K562 (cell line): ENCODE data around the gene KAT5. TPM values are rescaled to one million over a fixed set of nuclear protein-coding genes. Genes with fewer than 3 reads are reported as not detected.

Experiments
- ESRRA ChIP-seq: fragments of 450-650 bp; IDR thresholded peaks from 2 replicates; pipeline ENCODE4 v1.6.1; 2014; ENCODE audit warnings: low read depth, mild to moderate bottlenecking, moderate library complexity, borderline replicate concordance
- FIP1L1 ChIP-seq: fragments of 200-400 bp; formaldehyde crosslinking; IDR thresholded peaks from 2 replicates; pipeline ENCODE4 v1.6.1; 2018; ENCODE audit warnings: mild to moderate bottlenecking, low read depth, low read length; ENCODE audit not compliant: poor library complexity, severe bottlenecking
- NCOR1 ChIP-seq: fragments of 450-650 bp; IDR thresholded peaks from 2 replicates; pipeline ENCODE4 v1.6.1; 2016; ENCODE audit warnings: mild to moderate bottlenecking, moderate library complexity
- POLR3G ChIP-seq: IDR thresholded peaks from 2 replicates; pipeline ENCODE4 v1.6.1; 2011; ENCODE audit not compliant: insufficient read length, insufficient replicate concordance; ENCODE audit errors: extremely low read depth
- RNF2 ChIP-seq: sonication (generic); IDR thresholded peaks from 2 replicates; pipeline ENCODE4 v1.6.1; 2016
- ZNF408 ChIP-seq: fragments of 250-450 bp; sonication (Bioruptor Pico); IDR thresholded peaks from 2 replicates; pipeline ENCODE4 v1.4.0; 2020; ENCODE audit warnings: low read depth, mild to moderate bottlenecking, moderate library complexity
- ZNF707 ChIP-seq: fragments of 250-450 bp; sonication (Bioruptor Pico); conservative IDR thresholded peaks from 2 replicates; pipeline ENCODE4 v1.8.0; 2022; ENCODE audit warnings: inconsistent platforms, mild to moderate bottlenecking, moderate library complexity
- polyA plus RNA-seq, 8 experiments: library from polyadenylated mRNA; depleted of rRNA in 4 of 8; stranded (reverse) in 5 of 8; unstranded in 3 of 8; fragments of >200 nt; fragmentation: Nextera tagmentation in 2 of 8; fragmentation: Illumina TruSeq in 1 of 8; extraction: Ambion mirVana in 2 of 8; extraction: Trizol in 1 of 8; gene quantifications; 2 replicates each; pipeline versions ENCODE4 v1.2.1 to v1.2.3, GENCODE V29; 2011 to 2014; ENCODE audit warnings: inconsistent platforms in 1 of 8, missing spikeins in 1 of 8
- total RNA-seq, 7 experiments: library from RNA; depleted of rRNA in 6 of 7; stranded (reverse); fragments of >200 nt in 6 of 7; fragmentation: Illumina TruSeq in 2 of 7; extraction: Trizol in 2 of 7; gene quantifications; 2 replicates each; pipeline versions ENCODE4 v1.2.1 to v1.2.3, GENCODE V29; 2011 to 2021; ENCODE audit warnings: low replicate concordance in 1 of 7
- TF ChIP-seq, protein P1 (sequence below), 2 experiments: fragments of 450-650 bp in 1 of 2; sonication (generic) in 1 of 2; formaldehyde crosslinking in 1 of 2; IDR thresholded peaks; 2 replicates each; pipeline versions ENCODE4 v1.7.1 to v1.9.0; 2016 to 2022; ENCODE audit warnings: inconsistent platforms in 1 of 2, mild to moderate bottlenecking in 1 of 2, missing genetic modification reagents in 1 of 2
- TF ChIP-seq, protein P2 (sequence below): sonication (generic); formaldehyde crosslinking; IDR thresholded peaks from 2 replicates; pipeline ENCODE4 v1.8.1; 2023; ENCODE audit warnings: mild to moderate bottlenecking, missing genetic modification reagents, moderate library complexity
- TF ChIP-seq, protein P3 (sequence below): sonication (generic); formaldehyde crosslinking; IDR thresholded peaks from 2 replicates; pipeline ENCODE4 v1.8.0; 2022; ENCODE audit warnings: mild to moderate bottlenecking, missing genetic modification reagents

KAT5 gene
- total and polyA plus RNA-seq, 9 of the 15 experiments (the other 6 are each of a cell fraction or from before 2014, with no cell fraction given): 3.6 to 76.8 (median 52.7) TPM

DNA sequence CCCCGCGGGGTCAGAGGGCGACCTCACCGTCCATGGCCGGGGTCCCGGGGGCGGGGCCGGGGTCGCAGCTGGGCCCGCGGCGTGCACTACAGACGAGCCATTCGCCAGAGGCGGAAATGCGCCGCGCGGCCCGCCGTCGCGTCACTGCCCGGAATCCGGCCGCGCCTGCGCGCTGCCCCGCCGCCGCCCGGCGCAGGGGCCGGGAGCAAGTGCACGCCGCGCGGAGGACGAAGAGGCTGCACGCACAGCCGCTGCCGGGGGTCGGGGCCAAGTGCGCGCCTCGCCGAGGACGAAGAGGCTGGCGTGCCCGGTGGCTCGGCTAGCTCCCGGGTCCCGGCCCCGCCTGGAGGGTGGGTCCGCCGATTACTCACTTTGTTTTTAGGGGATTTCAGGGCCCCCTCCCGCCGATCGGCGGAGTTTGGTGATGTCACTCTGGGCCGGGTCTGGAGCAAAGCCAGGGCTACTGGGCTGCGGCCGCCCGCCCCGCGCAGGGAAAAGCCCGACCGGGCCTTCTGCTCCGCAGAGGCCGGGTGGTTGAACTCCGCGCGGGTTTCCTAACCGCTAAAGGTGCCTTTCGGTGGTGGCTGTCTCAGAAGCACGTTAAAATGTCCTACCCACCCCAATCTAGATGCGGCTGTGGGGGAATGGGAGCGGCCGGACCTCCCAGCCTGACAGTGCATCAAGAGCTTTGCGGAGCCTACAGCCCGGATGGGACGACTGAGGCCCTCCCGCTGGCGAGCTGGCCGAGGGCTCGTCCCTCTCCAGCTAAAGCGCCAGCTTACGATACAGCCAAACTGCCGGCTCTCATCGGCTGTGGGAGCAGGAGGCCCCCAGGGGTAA, 49.0 kb upstream of the KAT5 start, which contains the start of gene RELA (continued):
- TF ChIP-seq, protein P1, sequence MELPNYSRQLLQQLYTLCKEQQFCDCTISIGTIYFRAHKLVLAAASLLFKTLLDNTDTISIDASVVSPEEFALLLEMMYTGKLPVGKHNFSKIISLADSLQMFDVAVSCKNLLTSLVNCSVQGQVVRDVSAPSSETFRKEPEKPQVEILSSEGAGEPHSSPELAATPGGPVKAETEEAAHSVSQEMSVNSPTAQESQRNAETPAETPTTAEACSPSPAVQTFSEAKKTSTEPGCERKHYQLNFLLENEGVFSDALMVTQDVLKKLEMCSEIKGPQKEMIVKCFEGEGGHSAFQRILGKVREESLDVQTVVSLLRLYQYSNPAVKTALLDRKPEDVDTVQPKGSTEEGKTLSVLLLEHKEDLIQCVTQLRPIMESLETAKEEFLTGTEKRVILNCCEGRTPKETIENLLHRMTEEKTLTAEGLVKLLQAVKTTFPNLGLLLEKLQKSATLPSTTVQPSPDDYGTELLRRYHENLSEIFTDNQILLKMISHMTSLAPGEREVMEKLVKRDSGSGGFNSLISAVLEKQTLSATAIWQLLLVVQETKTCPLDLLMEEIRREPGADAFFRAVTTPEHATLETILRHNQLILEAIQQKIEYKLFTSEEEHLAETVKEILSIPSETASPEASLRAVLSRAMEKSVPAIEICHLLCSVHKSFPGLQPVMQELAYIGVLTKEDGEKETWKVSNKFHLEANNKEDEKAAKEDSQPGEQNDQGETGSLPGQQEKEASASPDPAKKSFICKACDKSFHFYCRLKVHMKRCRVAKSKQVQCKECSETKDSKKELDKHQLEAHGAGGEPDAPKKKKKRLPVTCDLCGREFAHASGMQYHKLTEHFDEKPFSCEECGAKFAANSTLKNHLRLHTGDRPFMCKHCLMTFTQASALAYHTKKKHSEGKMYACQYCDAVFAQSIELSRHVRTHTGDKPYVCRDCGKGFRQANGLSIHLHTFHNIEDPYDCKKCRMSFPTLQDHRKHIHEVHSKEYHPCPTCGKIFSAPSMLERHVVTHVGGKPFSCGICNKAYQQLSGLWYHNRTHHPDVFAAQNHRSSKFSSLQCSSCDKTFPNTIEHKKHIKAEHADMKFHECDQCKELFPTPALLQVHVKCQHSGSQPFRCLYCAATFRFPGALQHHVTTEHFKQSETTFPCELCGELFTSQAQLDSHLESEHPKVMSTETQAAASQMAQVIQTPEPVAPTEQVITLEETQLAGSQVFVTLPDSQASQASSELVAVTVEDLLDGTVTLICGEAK (IDR thresholded peaks at IDR 0.05): 0 out of 2 replicates have a peak, but pooled peaks have one; percentile 28
- TF ChIP-seq, protein P1 (CRISPR knock-in tag; IDR thresholded peaks at IDR 0.05): no peak
- TF ChIP-seq ZNF408 (CRISPR knock-in tag) (no peak), RNF2 (no peak), ESRRA (0 out of 2 replicates have a peak, but pooled peaks have one; percentile 26), ZNF707 (CRISPR knock-in tag) (no peak), FIP1L1 (peak; percentile 67), NCOR1 (no peak), POLR3G (no peak)
- TF ChIP-seq, protein P2, sequence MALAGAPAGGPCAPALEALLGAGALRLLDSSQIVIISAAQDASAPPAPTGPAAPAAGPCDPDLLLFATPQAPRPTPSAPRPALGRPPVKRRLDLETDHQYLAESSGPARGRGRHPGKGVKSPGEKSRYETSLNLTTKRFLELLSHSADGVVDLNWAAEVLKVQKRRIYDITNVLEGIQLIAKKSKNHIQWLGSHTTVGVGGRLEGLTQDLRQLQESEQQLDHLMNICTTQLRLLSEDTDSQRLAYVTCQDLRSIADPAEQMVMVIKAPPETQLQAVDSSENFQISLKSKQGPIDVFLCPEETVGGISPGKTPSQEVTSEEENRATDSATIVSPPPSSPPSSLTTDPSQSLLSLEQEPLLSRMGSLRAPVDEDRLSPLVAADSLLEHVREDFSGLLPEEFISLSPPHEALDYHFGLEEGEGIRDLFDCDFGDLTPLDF (CRISPR knock-in tag): no peak; the same call in 1 of the 2 replicates
- TF ChIP-seq, protein P3, sequence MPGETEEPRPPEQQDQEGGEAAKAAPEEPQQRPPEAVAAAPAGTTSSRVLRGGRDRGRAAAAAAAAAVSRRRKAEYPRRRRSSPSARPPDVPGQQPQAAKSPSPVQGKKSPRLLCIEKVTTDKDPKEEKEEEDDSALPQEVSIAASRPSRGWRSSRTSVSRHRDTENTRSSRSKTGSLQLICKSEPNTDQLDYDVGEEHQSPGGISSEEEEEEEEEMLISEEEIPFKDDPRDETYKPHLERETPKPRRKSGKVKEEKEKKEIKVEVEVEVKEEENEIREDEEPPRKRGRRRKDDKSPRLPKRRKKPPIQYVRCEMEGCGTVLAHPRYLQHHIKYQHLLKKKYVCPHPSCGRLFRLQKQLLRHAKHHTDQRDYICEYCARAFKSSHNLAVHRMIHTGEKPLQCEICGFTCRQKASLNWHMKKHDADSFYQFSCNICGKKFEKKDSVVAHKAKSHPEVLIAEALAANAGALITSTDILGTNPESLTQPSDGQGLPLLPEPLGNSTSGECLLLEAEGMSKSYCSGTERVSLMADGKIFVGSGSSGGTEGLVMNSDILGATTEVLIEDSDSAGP (CRISPR knock-in tag): no peak; the same call in 1 of the 2 replicates
